H9 (cell line): ENCODE measurements around the gene ASCC3. TPM values are rescaled to one million over a fixed set of nuclear protein-coding genes. Genes with fewer than 3 reads are reported as not detected.

Experiments used
- DNase-seq: peaks from one replicate; pipeline ENCODE4 v3.0.0-alpha.2; 2017
- H2AFZ ChIP-seq: one replicate; pipeline ENCODE4 v1.6.1; 2013; ENCODE audit warnings: mild to moderate bottlenecking, low read length, control low read depth, moderate library complexity
- H2AK5ac ChIP-seq: 2 replicates; pipeline ENCODE4 v1.6.1; 2013; ENCODE audit warnings: low read length, control low read depth, mixed read lengths; ENCODE audit not compliant: insufficient read length
- H2BK120ac ChIP-seq: one replicate; pipeline ENCODE4 v1.6.1; 2013; ENCODE audit warnings: low read depth, mild to moderate bottlenecking, low read length, control low read depth, inconsistent platforms; ENCODE audit not compliant: poor library complexity, severe bottlenecking
- H2BK12ac ChIP-seq: 2 replicates; pipeline ENCODE4 v1.6.1; 2013; ENCODE audit warnings: low read length, control low read depth, mixed read lengths, low read depth; ENCODE audit not compliant: insufficient read length
- H2BK15ac ChIP-seq: 2 replicates; pipeline ENCODE4 v1.6.1; 2013; ENCODE audit warnings: low read depth, low read length, control low read depth
- H2BK20ac ChIP-seq: one replicate; pipeline ENCODE4 v1.6.1; 2013; ENCODE audit warnings: low read depth, mild to moderate bottlenecking, low read length, control low read depth, inconsistent platforms; ENCODE audit not compliant: poor library complexity, severe bottlenecking
- H2BK5ac ChIP-seq: 2 replicates; pipeline ENCODE4 v1.6.1; 2013; ENCODE audit warnings: low read length, control low read depth, mixed read lengths; ENCODE audit not compliant: insufficient read length
- H3K14ac ChIP-seq: 2 replicates; pipeline ENCODE4 v1.6.1; 2013; ENCODE audit warnings: low read length, control low read depth; ENCODE audit not compliant: insufficient read depth
- H3K18ac ChIP-seq: 2 replicates; pipeline ENCODE4 v1.6.1; 2013; ENCODE audit warnings: low read depth, mild to moderate bottlenecking, mixed read lengths, low read length, control low read depth; ENCODE audit not compliant: insufficient read length
- H3K23ac ChIP-seq: 2 replicates; pipeline ENCODE4 v1.6.1; 2013; ENCODE audit warnings: low read length, control low read depth, mixed read lengths, low read depth; ENCODE audit not compliant: insufficient read length
- H3K23me2 ChIP-seq: 2 replicates; pipeline ENCODE4 v1.6.1; 2013; ENCODE audit warnings: low read depth, mild to moderate bottlenecking, mixed read lengths, low read length, control low read depth; ENCODE audit not compliant: insufficient read length, poor library complexity, severe bottlenecking
- H3K27ac ChIP-seq: 2 replicates; pipeline ENCODE4 v1.5.1; 2013; ENCODE audit warnings: low read length, control low read depth, mixed read lengths, low read depth; ENCODE audit not compliant: insufficient read length
- H3K27me3 ChIP-seq: 2 replicates; pipeline ENCODE4 v1.6.1; 2013; ENCODE audit warnings: low read length, control low read depth, inconsistent platforms; ENCODE audit not compliant: insufficient read depth
- H3K4ac ChIP-seq: 2 replicates; pipeline ENCODE4 v1.6.1; 2013; ENCODE audit warnings: low read depth, mild to moderate bottlenecking, control low read depth, inconsistent platforms, low read length, moderate library complexity
- H3K4me1 ChIP-seq: 2 replicates; pipeline ENCODE4 v1.6.1; 2013; ENCODE audit warnings: low read length, control low read depth, inconsistent platforms; ENCODE audit not compliant: insufficient read depth
- H3K4me2 ChIP-seq: 2 replicates; pipeline ENCODE4 v1.6.1; 2013; ENCODE audit warnings: low read length, control low read depth, mixed read lengths; ENCODE audit not compliant: insufficient read length, insufficient read depth
- H3K56ac ChIP-seq: 2 replicates; pipeline ENCODE4 v1.6.1; 2013; ENCODE audit warnings: low read depth, mild to moderate bottlenecking, mixed read lengths, low read length, control low read depth; ENCODE audit not compliant: insufficient read length
- H3K79me1 ChIP-seq: 2 replicates; pipeline ENCODE4 v1.6.1; 2013; ENCODE audit warnings: low read depth, mild to moderate bottlenecking, moderate library complexity, low read length, control low read depth, inconsistent platforms; ENCODE audit not compliant: insufficient read depth, poor library complexity, severe bottlenecking
- H3K79me2 ChIP-seq: 2 replicates; pipeline ENCODE4 v1.6.1; 2013; ENCODE audit warnings: low read length, control low read depth, inconsistent platforms; ENCODE audit not compliant: insufficient read depth
- H3K9ac ChIP-seq: 2 replicates; pipeline ENCODE4 v1.6.1; 2013; ENCODE audit warnings: low read length, control low read depth, mixed read lengths; ENCODE audit not compliant: insufficient read length; ENCODE audit errors: extremely low read depth
- H3K9me3 ChIP-seq: one replicate; pipeline ENCODE4 v1.6.1; 2013; ENCODE audit warnings: low read depth, low read length, inconsistent platforms; ENCODE audit not compliant: control insufficient read depth
- H3T11ph ChIP-seq: one replicate; pipeline ENCODE4 v1.6.1; 2013; ENCODE audit warnings: mild to moderate bottlenecking, low read length, control low read depth, inconsistent platforms
- H4K20me1 ChIP-seq: one replicate; pipeline ENCODE4 v1.6.1; 2013; ENCODE audit not compliant: control insufficient read depth, insufficient read length, insufficient read depth
- H4K5ac ChIP-seq: 2 replicates; pipeline ENCODE4 v1.6.1; 2013; ENCODE audit warnings: low read depth, mild to moderate bottlenecking, mixed read lengths, low read length, control low read depth; ENCODE audit not compliant: insufficient read length
- H4K8ac ChIP-seq: replicated peaks from 2 replicates; pipeline ENCODE4 v1.6.1; 2013; ENCODE audit warnings: low read length, control low read depth, mixed read lengths, low read depth; ENCODE audit not compliant: insufficient read length
- H4K91ac ChIP-seq: 2 replicates; pipeline ENCODE4 v1.6.1; 2013; ENCODE audit warnings: low read depth, mild to moderate bottlenecking, moderate library complexity, mixed read lengths, low read length, control low read depth; ENCODE audit not compliant: insufficient read length
- H3K27ac Mint-ChIP-seq, 3 experiments: 2 replicates in 2 of 3; 3 replicates in 1 of 3; pipeline ENCODE4 v1.8.0; 2020 to 2021; ENCODE audit warnings: mixed read lengths in 3 of 3, mild to moderate bottlenecking in 1 of 3, moderate library complexity in 1 of 3
- H3K27me3 Mint-ChIP-seq: 2 replicates; pipeline ENCODE4 v1.8.0; 2021; ENCODE audit warnings: low read depth, mild to moderate bottlenecking, moderate library complexity, mixed read lengths
- H3K36me3 Mint-ChIP-seq, 3 experiments: 2 replicates in 2 of 3; 3 replicates in 1 of 3; pipeline ENCODE4 v1.8.0; 2020 to 2021; ENCODE audit warnings: low read depth in 3 of 3, mixed read lengths in 3 of 3; ENCODE audit not compliant: insufficient read depth in 1 of 3
- H3K4me1 Mint-ChIP-seq, 2 experiments: 2 replicates each; pipeline ENCODE4 v1.8.0; 2020; ENCODE audit warnings: mixed read lengths in 2 of 2
- H3K4me3 Mint-ChIP-seq, 2 experiments: 2 replicates in 1 of 2; 3 replicates in 1 of 2; pipeline ENCODE4 v1.8.0; 2020 to 2021; ENCODE audit warnings: mild to moderate bottlenecking in 2 of 2, mixed read lengths in 2 of 2, moderate library complexity in 1 of 2
- H3K9me3 Mint-ChIP-seq, 2 experiments: 2 replicates in 1 of 2; 3 replicates in 1 of 2; pipeline ENCODE4 v1.8.0; 2020; ENCODE audit warnings: mild to moderate bottlenecking in 2 of 2, mixed read lengths in 2 of 2, moderate library complexity in 1 of 2
- CTCF ChIP-seq: fragments of 200-600 bp; sonication (generic); conservative IDR thresholded peaks from 3 replicates; pipeline ENCODE4 v1.8.0; 2021; ENCODE audit warnings: antibody characterized with exemption, mild to moderate bottlenecking
- total RNA-seq: library from RNA; stranded (reverse); gene quantifications from 2 replicates; pipeline ENCODE4 v1.2.1, GENCODE V29; 2021

ASCC3 gene
- total RNA-seq, 1 experiment from 2014 or later: 63.8 TPM

GRCh38 chr6:100877851-100878250 is 3.3 kb downstream of the ASCC3 start:
- H4K5ac ChIP-seq: no peak overlapping the region
- no peaks in the 10 kb centered on the region for H3K27me3 ChIP-seq
- peak overlapping the region; percentile 21 to 39; a peak in 1 of 5 replicates for H3K4me3 Mint-ChIP-seq
- no peaks in the 10 kb centered on the region for H3K9me3 ChIP-seq
- peaks cover 15% of the 10 kb centered on the region for H3K4me1 ChIP-seq
- peak overlapping the region in 2 of 3 experiments; percentile 71 to 78; a peak in 5 of 7 replicates for H3K27ac Mint-ChIP-seq
- peak overlapping the region; percentile 51 for H3K27ac ChIP-seq
- no peak overlapping the region for H2BK20ac ChIP-seq
- H3K4me1 Mint-ChIP-seq: peaks cover 62 to 67% of the 10 kb centered on the region in 2 experiments
- H3K18ac ChIP-seq: no peak overlapping the region
- peak overlapping the region; percentile 28 for H3K4me2 ChIP-seq
- H3K27me3 Mint-ChIP-seq: no peaks in the 10 kb centered on the region
- H2AK5ac ChIP-seq: no peak overlapping the region
- H3K79me1 ChIP-seq: no peaks in the 10 kb centered on the region
- H3K56ac ChIP-seq: no peak overlapping the region
- DNase-seq: no peak
- H3K4ac ChIP-seq: no peak overlapping the region
- no peaks in the 10 kb centered on the region for H4K20me1 ChIP-seq
- TF ChIP-seq CTCF: no peak
- H3K9me3 Mint-ChIP-seq: peaks cover 0 to under 1% of the 10 kb centered on the region in 2 experiments; a peak in 2 of 5 replicates
- no peak overlapping the region for H4K91ac ChIP-seq
- no peak overlapping the region; the same call in 1 of the 2 replicates for H3K14ac ChIP-seq
- H3K36me3 Mint-ChIP-seq: peaks cover 15 to 28% (median 16%) of the 10 kb centered on the region in 3 experiments
- H2AFZ ChIP-seq: no peak overlapping the region
- peak overlapping the region; percentile 74 for H3T11ph ChIP-seq
- H3K79me2 ChIP-seq: peaks cover 23% of the 10 kb centered on the region; the same call in 1 of the 2 replicates
- no peak overlapping the region for H3K23ac ChIP-seq
- H2BK5ac ChIP-seq: no peak overlapping the region
- H2BK12ac ChIP-seq: no peak overlapping the region
- peaks cover 7% of the 10 kb centered on the region for H3K23me2 ChIP-seq
- no peak overlapping the region for H4K8ac ChIP-seq
- H2BK120ac ChIP-seq: peak overlapping the region; percentile 28
- H2BK15ac ChIP-seq: no peak overlapping the region
- no peak overlapping the region for H3K9ac ChIP-seq
